Astrocyte (in vitro differentiated cells and primary cell): Measurements from ENCODE around the gene ANTXR2. TPM values are rescaled to one million over a fixed set of nuclear protein-coding genes. Genes with fewer than 3 reads are reported as not detected.

Source experiments
- DNase-seq: peaks from one replicate; pipeline ENCODE4 v3.0.0-alpha.2; 2010; ENCODE audit warnings: low read depth
- FAIRE-seq: peaks from 2 replicates; lab custom pipeline; 2011; peaks lifted over from hg19 to GRCh38; lab: Jason Lieb, UNC
- H2AFZ ChIP-seq: 2 replicates; pipeline ENCODE4 v1.6.0; 2012; ENCODE audit warnings: low read depth, low read length, inconsistent platforms
- H3K27ac ChIP-seq: 2 replicates; pipeline ENCODE4 v1.5.1; 2011; ENCODE audit warnings: low read depth, low read length, inconsistent platforms
- H3K27me3 ChIP-seq: 2 replicates; pipeline ENCODE4 v1.6.0; 2011; ENCODE audit warnings: low read length, inconsistent platforms; ENCODE audit not compliant: insufficient read depth
- H3K36me3 ChIP-seq: 2 replicates; pipeline ENCODE4 v1.5.1; 2011; ENCODE audit warnings: low read length, inconsistent platforms; ENCODE audit not compliant: insufficient read depth
- H3K4me1 ChIP-seq: 2 replicates; pipeline ENCODE4 v1.5.1; 2011; ENCODE audit warnings: low read length, inconsistent platforms; ENCODE audit not compliant: insufficient read depth
- H3K4me2 ChIP-seq: 2 replicates; pipeline ENCODE4 v1.6.0; 2012; ENCODE audit warnings: low read length, inconsistent platforms
- H3K4me3 ChIP-seq: 2 replicates; pipeline ENCODE4 v1.5.1; 2011; ENCODE audit warnings: low read depth, mild to moderate bottlenecking, low read length, inconsistent platforms; ENCODE audit not compliant: insufficient read depth
- H3K79me2 ChIP-seq: 2 replicates; pipeline ENCODE4 v1.6.0; 2012; ENCODE audit warnings: mild to moderate bottlenecking, low read length, inconsistent platforms; ENCODE audit not compliant: insufficient read depth
- H3K9ac ChIP-seq: 2 replicates; pipeline ENCODE4 v1.6.0; 2012; ENCODE audit warnings: mild to moderate bottlenecking, low read length, inconsistent platforms
- H3K9me3 ChIP-seq: 2 replicates; pipeline ENCODE4 v1.5.1; 2012; ENCODE audit warnings: low read depth, mild to moderate bottlenecking, low read length, inconsistent platforms; ENCODE audit not compliant: insufficient read depth
- H4K20me1 ChIP-seq: 2 replicates; pipeline ENCODE4 v1.6.0; 2012; ENCODE audit warnings: low read length, inconsistent platforms; ENCODE audit not compliant: insufficient read depth
- H3K27ac Mint-ChIP-seq: one replicate; pipeline ENCODE4 v1.8.0; 2021; ENCODE audit warnings: mild to moderate bottlenecking, mixed read lengths; ENCODE audit not compliant: unreplicated experiment
- H3K27me3 Mint-ChIP-seq: one replicate; pipeline ENCODE4 v1.8.0; 2021; ENCODE audit warnings: low read depth, mixed read lengths; ENCODE audit not compliant: unreplicated experiment
- H3K36me3 Mint-ChIP-seq: one replicate; pipeline ENCODE4 v1.8.0; 2021; ENCODE audit warnings: low read depth, mixed read lengths; ENCODE audit not compliant: unreplicated experiment
- H3K4me1 Mint-ChIP-seq: one replicate; pipeline ENCODE4 v1.8.0; 2021; ENCODE audit warnings: low read depth, mixed read lengths; ENCODE audit not compliant: unreplicated experiment
- H3K4me3 Mint-ChIP-seq: one replicate; pipeline ENCODE4 v1.8.0; 2021; ENCODE audit warnings: mild to moderate bottlenecking, moderate library complexity, mixed read lengths; ENCODE audit not compliant: unreplicated experiment
- H3K9me3 Mint-ChIP-seq: one replicate; pipeline ENCODE4 v1.8.0; 2021; ENCODE audit warnings: mild to moderate bottlenecking, mixed read lengths; ENCODE audit not compliant: unreplicated experiment
- CTCF ChIP-seq: IDR thresholded peaks from 2 replicates; pipeline ENCODE4 v1.5.1; 2011; ENCODE audit warnings: low read depth, mild to moderate bottlenecking, inconsistent platforms, low read length, moderate library complexity; ENCODE audit not compliant: insufficient read depth
- EZH2 ChIP-seq: IDR thresholded peaks from 2 replicates; pipeline ENCODE4 v1.6.1; 2012; ENCODE audit warnings: mild to moderate bottlenecking, low read length, inconsistent platforms; ENCODE audit not compliant: insufficient read depth
- total RNA-seq: library from RNA; stranded (reverse); gene quantifications from 2 replicates; pipeline ENCODE4 v1.2.1, GENCODE V29; 2021

ANTXR2 gene
- total RNA-seq, 1 donor from 2014 or later = 34.7 TPM

- Histone ChIP-seq H3K4me1 (no peaks in the 10 kb centered on the region), H3K79me2 (no peaks in the 10 kb centered on the region), H3K27me3 (no peaks in the 10 kb centered on the region), H2AFZ (no peak overlapping the region), H4K20me1 (no peaks in the 10 kb centered on the region), H3K27ac (no peak overlapping the region), H3K9ac (no peak overlapping the region), H3K9me3 (no peaks in the 10 kb centered on the region), H3K4me3 (no peak overlapping the region), H3K4me2 (no peak overlapping the region), H3K36me3 (no peaks in the 10 kb centered on the region)
- Mint-ChIP-seq H3K36me3 (no peaks in the 10 kb centered on the region), H3K27me3 (no peaks in the 10 kb centered on the region), H3K27ac (no peak overlapping the region), H3K4me3 (no peak overlapping the region), H3K9me3 (peaks cover 10% of the 10 kb centered on the region), H3K4me1 (no peaks in the 10 kb centered on the region)
- FAIRE-seq (no peak), DNase-seq (no peak)
- TF ChIP-seq EZH2 (no peak), CTCF (no peak)
Measured at GRCh38 chr4:80107374-80107773, 34.3 kb upstream of the ANTXR2 start.

GRCh38 chr4:80104927-80105326 lies 31.9 kb upstream of the ANTXR2 start:
- DNase-seq (no peak), FAIRE-seq (no peak)
- Histone ChIP-seq H3K79me2 (no peaks in the 10 kb centered on the region), H3K27me3 (no peaks in the 10 kb centered on the region), H3K9me3 (no peaks in the 10 kb centered on the region), H3K27ac (no peak overlapping the region), H3K4me3 (no peak overlapping the region), H2AFZ (no peak overlapping the region), H4K20me1 (no peaks in the 10 kb centered on the region), H3K4me1 (no peaks in the 10 kb centered on the region), H3K4me2 (no peak overlapping the region), H3K36me3 (no peaks in the 10 kb centered on the region), H3K9ac (no peak overlapping the region)
- Mint-ChIP-seq H3K27me3 (no peaks in the 10 kb centered on the region), H3K36me3 (no peaks in the 10 kb centered on the region), H3K4me1 (no peaks in the 10 kb centered on the region), H3K9me3 (peaks cover 7% of the 10 kb centered on the region), H3K4me3 (no peak overlapping the region), H3K27ac (no peak overlapping the region)
- TF ChIP-seq CTCF = no peak
- no peak for TF ChIP-seq EZH2

- Histone ChIP-seq H3K79me2 (no peaks in the 10 kb centered on the region), H3K9ac (no peak overlapping the region), H2AFZ (no peak overlapping the region), H3K4me3 (no peak overlapping the region), H3K27ac (no peak overlapping the region), H3K9me3 (no peaks in the 10 kb centered on the region), H3K27me3 (no peaks in the 10 kb centered on the region), H3K4me2 (no peak overlapping the region), H3K36me3 (no peaks in the 10 kb centered on the region), H3K4me1 (no peaks in the 10 kb centered on the region), H4K20me1 (no peaks in the 10 kb centered on the region)
- DNase-seq = no peak
- H3K9me3 Mint-ChIP-seq = peaks cover 7% of the 10 kb centered on the region
- TF ChIP-seq CTCF (no peak), EZH2 (no peak)
- no peak overlapping the region for H3K4me3 Mint-ChIP-seq
- no peak overlapping the region for H3K27ac Mint-ChIP-seq
- no peaks in the 10 kb centered on the region for H3K36me3 Mint-ChIP-seq
- no peak for FAIRE-seq
- no peaks in the 10 kb centered on the region for H3K4me1 Mint-ChIP-seq
- no peaks in the 10 kb centered on the region for H3K27me3 Mint-ChIP-seq
Measured at GRCh38 chr4:80103629-80104028, 30.6 kb upstream of the ANTXR2 start.
